ENCODE data around the gene RPS18.

Gene RPS18

GRCh38 chr6:33313709-33314514 lies 42.0 kb downstream of the RPS18 start, which contains the start of gene TAPBP:
Gene TAPBP (minus strand): TSS chr6:33314078. CDS start chr6:33314041, 37 bp downstream.
- peak in 1 of 2 donors; percentile 73 for DNase-seq (ENCODE audit: extremely low read depth in 1 of 2, low read depth in 1 of 2)

- DNase-seq (ENCODE audit: extremely low read depth in 1 of 2, low read depth in 1 of 2) = peak in 1 of 2 donors; percentile 42
Observed at GRCh38 chr6:33314515-33314942, 42.7 kb downstream of the RPS18 start.

DNA sequence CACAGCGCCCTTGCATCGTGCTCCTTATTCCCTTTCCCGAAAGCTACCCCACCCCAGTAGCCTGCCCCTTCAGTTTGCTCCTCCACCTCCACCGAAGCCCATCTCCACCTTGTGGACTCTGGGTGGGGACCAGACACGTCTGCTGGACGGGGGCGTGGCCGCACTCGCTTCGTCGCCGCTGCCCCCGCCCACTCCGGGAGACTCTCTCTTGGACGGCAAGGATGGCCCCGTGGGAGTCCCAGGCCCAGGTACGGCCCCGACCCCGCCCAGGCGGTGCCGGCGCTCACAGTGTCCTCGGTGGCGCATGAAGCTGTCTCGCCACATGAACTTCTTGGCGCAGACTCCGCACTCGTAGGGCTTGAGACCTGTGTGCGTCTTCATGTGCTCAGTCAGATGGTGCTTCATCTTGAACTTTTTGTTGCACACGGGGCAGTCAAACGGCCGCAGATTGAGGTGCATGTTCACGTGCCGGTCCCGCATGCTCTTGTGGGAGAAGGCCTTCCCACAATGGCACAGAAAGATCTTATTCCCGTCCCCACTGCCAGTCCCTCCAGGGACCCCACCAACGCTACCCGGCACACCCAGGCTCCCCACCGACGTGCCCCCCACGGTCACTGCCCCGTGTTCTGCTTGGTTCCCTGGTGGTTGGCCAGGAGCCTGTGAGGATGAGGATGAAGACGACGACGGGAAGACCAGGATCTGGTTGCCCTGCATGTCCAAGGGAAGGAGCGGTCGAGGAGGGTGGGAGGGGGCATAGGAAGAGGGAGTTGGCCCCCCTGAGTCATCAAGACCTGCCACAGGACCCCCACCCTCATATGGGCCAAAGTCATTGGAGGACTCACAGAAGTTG lies 43.3 kb downstream of the RPS18 start:
- DNase-seq (ENCODE audit: extremely low read depth in 1 of 2, low read depth in 1 of 2) = no peak

GRCh38 chr6:33315793-33316602 lies 44.1 kb downstream of the RPS18 start:
- DNase-seq (ENCODE audit: extremely low read depth in 1 of 2, low read depth in 1 of 2) = no peak

- no peak for DNase-seq (ENCODE audit: extremely low read depth in 1 of 2, low read depth in 1 of 2)
Observed at GRCh38 chr6:33316603-33317418, 44.9 kb downstream of the RPS18 start.

DNA sequence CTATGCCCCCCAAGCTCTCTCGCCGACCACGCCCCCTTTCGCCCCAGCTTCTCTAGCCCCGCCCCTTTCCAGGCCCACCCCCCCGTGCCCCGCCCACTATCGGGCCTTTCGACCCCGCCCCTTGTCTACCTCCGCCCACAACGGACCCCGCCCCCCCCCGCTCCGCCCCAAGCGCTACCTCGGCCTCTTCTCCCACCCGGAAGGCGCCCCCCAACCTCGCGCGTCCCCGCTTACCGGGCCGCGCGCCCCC lies 45.5 kb downstream of the RPS18 start:
- DNase-seq (ENCODE audit: extremely low read depth in 1 of 2, low read depth in 1 of 2) = no peak

- DNase-seq (ENCODE audit: extremely low read depth in 1 of 2, low read depth in 1 of 2) = peak; percentile 90 to 95
Observed at GRCh38 chr6:33317669-33318425, 46.0 kb downstream of the RPS18 start, which contains the start of gene ZBTB22. Gene ZBTB22 (minus strand): TSS chr6:33317744. CDS start chr6:33316916, 828 bp downstream.

GRCh38 chr6:33318426-33319073 lies 46.7 kb downstream of the RPS18 start:
- no peak for DNase-seq (ENCODE audit: extremely low read depth in 1 of 2, low read depth in 1 of 2)

GRCh38 chr6:33319939-33320314 lies 48.1 kb downstream of the RPS18 start:
- DNase-seq (ENCODE audit: extremely low read depth in 1 of 2, low read depth in 1 of 2) = no peak

GRCh38 chr6:33320315-33321181 lies 48.7 kb downstream of the RPS18 start:
- no peak for DNase-seq (ENCODE audit: extremely low read depth in 1 of 2, low read depth in 1 of 2)

DNA sequence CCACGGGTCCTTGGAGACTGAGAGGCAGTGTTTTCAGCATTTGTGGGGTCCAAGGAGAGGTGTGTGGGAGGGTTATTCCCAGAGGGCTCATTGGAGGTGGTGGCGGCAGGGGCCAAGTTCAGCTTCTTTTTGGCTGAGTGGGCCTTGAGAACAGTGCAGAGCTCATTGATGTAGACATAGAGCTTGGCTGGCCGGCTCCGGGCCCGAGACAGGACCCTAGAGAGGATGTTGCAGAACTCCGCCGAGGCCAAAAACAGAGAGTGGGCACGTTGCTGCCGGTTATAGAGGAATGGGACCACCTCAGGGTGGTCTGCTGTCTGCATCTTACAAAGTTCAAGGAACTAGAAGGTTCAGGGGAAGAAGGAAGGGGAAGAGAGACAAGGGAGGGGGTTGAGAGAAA lies 49.4 kb downstream of the RPS18 start:
- DNase-seq (ENCODE audit: extremely low read depth in 1 of 2, low read depth in 1 of 2) = no peak

- DNase-seq (ENCODE audit: extremely low read depth in 1 of 2, low read depth in 1 of 2) = no peak
Observed at GRCh38 chr6:33323623-33323948, 51.7 kb downstream of the RPS18 start.

GRCh38 chr6:33324125-33324524 lies 52.2 kb downstream of the RPS18 start:
- no peak for DNase-seq (ENCODE audit: extremely low read depth in 1 of 2, low read depth in 1 of 2)

Data from activated CD8-positive, alpha-beta memory T cell treated with anti-CD3 and anti-CD28 coated beads for 1 hour (primary cell).